ENCODE measurements around the gene TMEM131.

DNA sequence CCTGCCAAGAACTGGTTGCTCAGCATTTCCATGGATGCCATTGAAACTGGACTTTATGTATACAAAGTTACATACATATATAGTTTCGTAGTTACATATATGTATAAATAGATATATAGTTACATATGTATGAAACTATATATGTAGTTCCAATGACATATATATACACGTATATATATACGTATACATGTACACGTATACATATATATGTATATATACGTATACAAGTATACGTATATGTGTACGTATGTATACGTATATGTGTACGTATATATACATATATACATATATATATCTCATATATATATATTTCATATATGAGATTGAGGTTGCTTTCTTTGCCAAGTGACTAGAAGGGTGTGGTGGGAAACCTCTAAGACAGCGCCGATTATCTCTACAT, 10.6 kb upstream of the TMEM131 start:
- TF ChIP-seq CTCF (IDR thresholded peaks at IDR 0.05; ENCODE audit: low read depth, low read length): no peak
- no peak for TF ChIP-seq MYC (IDR thresholded peaks at IDR 0.05; ENCODE audit: low read depth, low read length)
- TF ChIP-seq POLR2A (IDR thresholded peaks at IDR 0.05; ENCODE audit: extremely low read depth, insufficient read length): no peak

All from NB4 (cell line).